GM19035 (cell line): ENCODE results near the gene B4GALNT4.
A peak's percentile ranks its signal among the peaks of the same experiment; 100 is the strongest.
"Not testable (repeated sequence)": the region's sequence is repeated elsewhere in the genome, so short reads cannot be mapped to it uniquely, and the experiment has no call there.

ENCODE experiments used
- ATAC-seq: cut with Tn5 transposase; IDR thresholded peaks from one replicate; pipeline ENCODE4 v1.9.1; 2021; ENCODE audit not compliant: unreplicated experiment

B4GALNT4 gene

GRCh38 chr11:392102-392777 is 22.9 kb downstream of the B4GALNT4 start:
- no peak for ATAC-seq

GRCh38 chr11:393219-394033 is 24.1 kb downstream of the B4GALNT4 start:
- no peak for ATAC-seq

GRCh38 chr11:394034-394857 is 24.9 kb downstream of the B4GALNT4 start, which contains the start of gene PKP3:
Gene PKP3, plus strand, starts transcription at chr11:394209. Its CDS starts 84 bp downstream, at chr11:394293.
- ATAC-seq: no peak

GRCh38 chr11:394858-395655 is 25.8 kb downstream of the B4GALNT4 start:
- ATAC-seq: no peak

- ATAC-seq: no peak
These were observed 26.6 kb downstream of the B4GALNT4 start for GRCh38 chr11:395866-396265.

- ATAC-seq: peak; percentile 16
These were observed 27.2 kb downstream of the B4GALNT4 start for GRCh38 chr11:396511-396947.

GRCh38 chr11:396948-397548 is 27.7 kb downstream of the B4GALNT4 start:
- peak; percentile 74 for ATAC-seq

- no peak for ATAC-seq
These were observed 29.5 kb downstream of the B4GALNT4 start for GRCh38 chr11:398826-399225.

- no peak for ATAC-seq
These were observed 30.5 kb downstream of the B4GALNT4 start for GRCh38 chr11:399731-400211.

GRCh38 chr11:400241-400689 is 31.0 kb downstream of the B4GALNT4 start:
- no peak for ATAC-seq

GRCh38 chr11:401196-401595 is 31.9 kb downstream of the B4GALNT4 start:
- ATAC-seq: not testable (repeated sequence)

- no peak for ATAC-seq
These were observed 33.9 kb downstream of the B4GALNT4 start for GRCh38 chr11:403021-403760.

- ATAC-seq: no peak
These were observed 34.6 kb downstream of the B4GALNT4 start for GRCh38 chr11:403761-404431.

- no peak for ATAC-seq
These were observed 35.4 kb downstream of the B4GALNT4 start for GRCh38 chr11:404551-405264.

- no peak for ATAC-seq
These were observed 36.1 kb downstream of the B4GALNT4 start for GRCh38 chr11:405323-405953.

- no peak for ATAC-seq
These were observed 36.9 kb downstream of the B4GALNT4 start for GRCh38 chr11:405954-406795.
